ENCODE results near the gene FIGLA.

Gene FIGLA

DNA sequence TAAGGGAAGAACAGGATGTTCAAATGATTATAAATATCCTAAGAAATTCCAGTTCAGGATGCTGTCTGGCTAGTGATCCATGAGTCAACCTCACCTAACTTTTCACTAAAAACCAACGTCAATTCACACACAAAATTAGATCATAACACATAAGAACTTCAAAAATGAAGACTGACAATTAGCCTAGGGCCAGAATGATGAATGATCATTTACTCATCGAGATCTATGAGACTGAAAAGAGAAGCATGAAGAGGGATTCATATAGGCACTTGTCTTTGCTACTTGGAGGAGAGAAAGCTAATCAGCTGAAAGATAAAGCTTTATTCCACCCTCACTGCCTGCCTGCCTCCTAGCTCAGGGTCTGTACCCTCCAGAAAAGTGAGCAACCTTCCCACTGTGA is 52.3 kb downstream of the FIGLA start:
- Histone ChIP-seq H3K4me3 (ENCODE audit: low read depth, low read length) (no peak overlapping the region), H3K27me3 (replicated peaks) (peaks cover 2% of the 10 kb centered on the region), H3K27ac (no peak overlapping the region), H3K36me3 (replicated peaks) (no peaks in the 10 kb centered on the region)
- in situ Hi-C loops (cut with HindIII; ENCODE audit: low pct_ligation_motif_present, low sequenced_read_pairs), result no loop called here
- DNase-seq, result no peak
- TF ChIP-seq, protein P1, sequence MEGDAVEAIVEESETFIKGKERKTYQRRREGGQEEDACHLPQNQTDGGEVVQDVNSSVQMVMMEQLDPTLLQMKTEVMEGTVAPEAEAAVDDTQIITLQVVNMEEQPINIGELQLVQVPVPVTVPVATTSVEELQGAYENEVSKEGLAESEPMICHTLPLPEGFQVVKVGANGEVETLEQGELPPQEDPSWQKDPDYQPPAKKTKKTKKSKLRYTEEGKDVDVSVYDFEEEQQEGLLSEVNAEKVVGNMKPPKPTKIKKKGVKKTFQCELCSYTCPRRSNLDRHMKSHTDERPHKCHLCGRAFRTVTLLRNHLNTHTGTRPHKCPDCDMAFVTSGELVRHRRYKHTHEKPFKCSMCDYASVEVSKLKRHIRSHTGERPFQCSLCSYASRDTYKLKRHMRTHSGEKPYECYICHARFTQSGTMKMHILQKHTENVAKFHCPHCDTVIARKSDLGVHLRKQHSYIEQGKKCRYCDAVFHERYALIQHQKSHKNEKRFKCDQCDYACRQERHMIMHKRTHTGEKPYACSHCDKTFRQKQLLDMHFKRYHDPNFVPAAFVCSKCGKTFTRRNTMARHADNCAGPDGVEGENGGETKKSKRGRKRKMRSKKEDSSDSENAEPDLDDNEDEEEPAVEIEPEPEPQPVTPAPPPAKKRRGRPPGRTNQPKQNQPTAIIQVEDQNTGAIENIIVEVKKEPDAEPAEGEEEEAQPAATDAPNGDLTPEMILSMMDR (IDR thresholded peaks at IDR 0.05; ENCODE audit: low read depth, low read length, missing control alignments), result no peak

DNA sequence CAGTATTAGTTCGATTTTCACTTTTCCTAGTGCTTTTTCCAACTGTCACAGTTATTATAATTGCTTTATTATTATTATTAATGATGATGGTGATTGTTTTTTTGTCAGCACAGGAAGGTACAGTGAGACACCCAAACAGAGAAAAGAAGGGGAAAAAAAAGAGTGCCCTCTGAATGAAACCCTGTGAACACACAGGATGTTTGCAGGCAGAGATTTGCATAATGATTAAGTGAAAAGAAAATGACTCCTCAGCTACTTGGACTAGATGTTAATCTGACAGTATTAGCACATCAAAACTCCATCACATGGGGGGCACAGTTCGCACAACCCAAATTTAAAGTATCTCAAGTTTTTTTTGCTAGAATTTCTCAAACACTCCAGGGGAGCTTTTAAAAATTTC is 55.4 kb downstream of the FIGLA start:
- no peak for DNase-seq
- Histone ChIP-seq H3K27me3 (replicated peaks) (peaks cover 2% of the 10 kb centered on the region), H3K27ac (no peak overlapping the region), H3K36me3 (replicated peaks) (no peaks in the 10 kb centered on the region), H3K4me3 (ENCODE audit: low read depth, low read length) (no peak overlapping the region)
- in situ Hi-C loops (cut with HindIII; ENCODE audit: low pct_ligation_motif_present, low sequenced_read_pairs), result no loop called here
- TF ChIP-seq, protein P1 (IDR thresholded peaks at IDR 0.05; ENCODE audit: low read depth, low read length, missing control alignments), result no peak

DNA sequence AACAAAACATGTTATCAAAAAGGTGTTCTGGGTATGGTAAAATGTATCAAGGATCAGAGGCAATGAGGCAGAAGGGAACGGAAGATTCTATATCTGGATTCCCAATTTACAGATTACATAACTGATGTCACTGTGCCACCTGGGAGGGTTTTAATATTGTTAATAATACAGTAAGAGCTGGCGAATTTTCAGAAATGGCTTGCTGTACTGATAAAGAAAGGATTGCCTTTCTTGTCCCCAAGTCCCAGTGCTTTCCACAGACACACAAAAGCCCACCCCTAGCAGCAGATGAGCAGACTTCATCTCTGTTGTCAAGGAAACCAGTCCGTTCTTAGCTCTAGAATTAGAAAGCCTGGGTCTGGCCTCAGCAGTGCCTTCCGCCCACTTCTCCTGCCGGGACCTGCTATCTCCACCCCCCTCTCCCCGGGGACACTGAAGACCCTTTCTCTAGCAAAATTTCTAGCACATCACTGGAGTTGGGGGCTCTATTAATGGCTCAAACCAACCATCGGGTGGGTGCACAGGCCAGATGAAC is 56.7 kb downstream of the FIGLA start:
- in situ Hi-C loops (cut with HindIII; ENCODE audit: low pct_ligation_motif_present, low sequenced_read_pairs), result no loop called here
- Histone ChIP-seq H3K36me3 (replicated peaks) (no peaks in the 10 kb centered on the region), H3K4me3 (ENCODE audit: low read depth, low read length) (no peak overlapping the region), H3K27ac (no peak overlapping the region), H3K27me3 (replicated peaks) (peaks cover 2% of the 10 kb centered on the region)
- no peak for DNase-seq
- TF ChIP-seq, protein P1 (IDR thresholded peaks at IDR 0.05; ENCODE audit: low read depth, low read length, missing control alignments), result no peak

DNA sequence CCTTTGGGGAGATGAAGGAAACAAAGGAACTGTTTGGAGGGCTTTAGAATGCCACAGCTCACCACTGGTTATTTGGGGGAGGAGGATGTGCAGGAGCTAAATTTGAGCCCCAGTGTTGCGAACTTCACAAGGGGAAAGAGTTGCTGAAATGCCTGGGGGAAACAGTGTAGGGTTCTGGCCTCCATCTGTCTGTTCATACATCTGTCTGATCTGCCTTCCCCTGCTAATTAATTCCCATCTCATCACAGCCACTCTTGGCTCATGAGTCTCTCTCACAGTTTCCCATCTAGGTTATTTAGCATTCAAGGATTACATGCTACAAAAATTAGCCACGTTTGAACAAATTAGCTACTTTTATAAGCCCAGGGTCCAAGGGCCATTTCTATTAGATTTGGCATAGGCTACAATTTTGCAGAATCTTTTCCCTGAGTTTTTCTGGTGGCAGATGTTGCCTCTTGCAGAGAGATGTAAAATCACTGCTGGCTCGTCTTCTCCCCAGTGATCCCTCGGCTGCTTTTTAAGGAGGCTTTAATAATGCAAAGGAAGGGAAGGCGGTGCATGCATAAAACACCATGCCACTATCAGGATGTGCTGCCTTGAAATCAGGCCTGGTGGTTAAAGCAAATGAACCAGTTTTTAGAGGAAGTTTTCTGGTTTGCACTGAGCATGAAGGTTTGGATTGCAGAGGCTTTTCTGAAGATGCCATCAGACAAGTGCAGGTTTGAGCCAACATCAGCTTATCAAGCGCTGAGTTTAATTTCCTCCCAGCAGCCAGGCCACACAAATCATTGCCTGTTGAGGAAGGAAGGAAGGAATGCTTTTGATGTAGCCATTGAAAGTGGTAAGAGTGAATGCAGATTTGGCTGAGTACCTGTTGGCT is 57.4 kb downstream of the FIGLA start:
- in situ Hi-C loops (cut with HindIII; ENCODE audit: low pct_ligation_motif_present, low sequenced_read_pairs), result no loop called here
- Histone ChIP-seq H3K36me3 (replicated peaks) (no peaks in the 10 kb centered on the region), H3K27ac (no peak overlapping the region)

DNA sequence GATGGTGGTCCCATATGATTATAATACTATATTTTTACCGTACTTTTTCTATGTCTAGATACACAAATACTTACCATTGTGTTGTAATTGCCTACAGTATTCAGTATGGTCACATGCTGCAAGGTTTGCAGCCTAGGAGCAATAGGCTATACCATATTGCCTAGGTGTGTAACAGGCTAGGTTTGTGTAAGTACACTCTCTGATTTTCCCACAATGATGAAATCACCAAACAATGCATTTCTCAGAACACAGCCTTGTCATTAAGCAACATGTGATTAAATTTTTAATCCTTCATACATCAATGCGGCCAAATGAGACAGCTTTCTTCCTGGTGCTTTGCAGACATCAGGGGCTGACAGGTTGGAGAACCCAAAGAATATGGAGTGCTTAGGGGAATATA is 59.7 kb downstream of the FIGLA start:
- peaks cover 2% of the 10 kb centered on the region for H3K27me3 ChIP-seq (replicated peaks)
- H3K36me3 ChIP-seq (replicated peaks), result no peaks in the 10 kb centered on the region
- H3K4me3 ChIP-seq (ENCODE audit: low read depth, low read length), result no peak overlapping the region
- DNase-seq, result no peak
- in situ Hi-C loops (cut with HindIII; ENCODE audit: low pct_ligation_motif_present, low sequenced_read_pairs), result no loop called here
- TF ChIP-seq, protein P1 (IDR thresholded peaks at IDR 0.05; ENCODE audit: low read depth, low read length, missing control alignments), result no peak
- H3K27ac ChIP-seq, result no peak overlapping the region

More for the DNA sequence above, 57.4 kb downstream of the FIGLA start:
- TF ChIP-seq, protein P1 (IDR thresholded peaks at IDR 0.05; ENCODE audit: low read depth, low read length, missing control alignments), result no peak
- H3K27me3 ChIP-seq (replicated peaks), result peaks cover 2% of the 10 kb centered on the region
- no peak overlapping the region for H3K4me3 ChIP-seq (ENCODE audit: low read depth, low read length)
- DNase-seq, result no peak

Data from brain microvascular endothelial cell (primary cell).